GM18870 (cell line): Measurements from ENCODE around the gene SELENOO.

ENCODE experiments used
- ATAC-seq: cut with Tn5 transposase; IDR thresholded peaks from one replicate; pipeline ENCODE4 v1.9.1; 2021; ENCODE audit warnings: moderate library complexity; ENCODE audit not compliant: unreplicated experiment

Gene SELENOO

GRCh38 chr22:50251477-50252081 is 50.8 kb downstream of the SELENOO start:
- no peak for ATAC-seq

- no peak for ATAC-seq
These were observed 51.6 kb downstream of the SELENOO start for GRCh38 chr22:50252082-50253045.

GRCh38 chr22:50253046-50253915 is 52.5 kb downstream of the SELENOO start:
- ATAC-seq, result no peak

GRCh38 chr22:50253941-50254340 is 53.1 kb downstream of the SELENOO start:
- no peak for ATAC-seq

- no peak for ATAC-seq
These were observed 54.3 kb downstream of the SELENOO start for GRCh38 chr22:50255099-50255498.

- ATAC-seq, result no peak
These were observed 54.8 kb downstream of the SELENOO start for GRCh38 chr22:50255607-50256006.

GRCh38 chr22:50256258-50256862 is 55.5 kb downstream of the SELENOO start:
- ATAC-seq, result no peak

- no peak for ATAC-seq
These were observed 56.2 kb downstream of the SELENOO start for GRCh38 chr22:50257041-50257440.

- no peak for ATAC-seq
These were observed 56.9 kb downstream of the SELENOO start for GRCh38 chr22:50257451-50258360.

- ATAC-seq, result no peak
These were observed 57.8 kb downstream of the SELENOO start for GRCh38 chr22:50258361-50259292.

GRCh38 chr22:50259302-50259701 is 58.5 kb downstream of the SELENOO start:
- no peak for ATAC-seq

GRCh38 chr22:50260434-50260800 is 59.6 kb downstream of the SELENOO start:
- ATAC-seq, result no peak

GRCh38 chr22:50260801-50261614 is 60.2 kb downstream of the SELENOO start:
- no peak for ATAC-seq

GRCh38 chr22:50261615-50262459 is 61.0 kb downstream of the SELENOO start, which contains the start of gene MAPK12:
TSS of gene MAPK12 (minus strand) at chr22:50261683. CDS start at chr22:50261509, 174 bp downstream.
- no peak for ATAC-seq

GRCh38 chr22:50262460-50262911 is 61.7 kb downstream of the SELENOO start:
- ATAC-seq, result no peak

- no peak for ATAC-seq
These were observed 62.3 kb downstream of the SELENOO start for GRCh38 chr22:50262973-50263617.
